ENCODE results near the gene CAPN7. TPM values are rescaled to one million over a fixed set of nuclear protein-coding genes. Genes with fewer than 3 reads are reported as not detected.

The CAPN7 gene
- total and polyA plus RNA-seq, 8 donors, result 7.1 to 23.9 (median 18.8) TPM

- FAIRE-seq (no peak), DNase-seq (no peak)
Measured at GRCh38 chr3:15174953-15175352, 31.1 kb upstream of the CAPN7 start.

DNA sequence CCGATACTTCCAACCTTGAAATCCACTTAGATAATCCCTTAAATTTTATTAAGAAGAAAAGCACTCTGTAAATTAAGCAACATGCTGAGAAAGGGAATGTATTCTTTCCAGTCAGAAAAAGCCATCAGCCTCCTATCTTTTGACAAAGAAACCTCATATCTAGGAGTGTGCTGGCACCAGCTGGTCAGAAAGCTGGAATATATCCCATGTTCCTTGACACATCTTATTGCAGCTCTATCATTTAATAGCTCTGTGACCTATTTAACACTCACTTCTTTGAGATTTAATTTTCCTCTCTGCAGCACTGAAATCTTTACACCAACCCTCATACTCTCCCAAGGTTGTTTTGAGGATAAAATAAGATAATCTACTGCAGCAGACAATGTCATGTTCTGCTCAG, 30.4 kb upstream of the CAPN7 start:
- Histone ChIP-seq H3K27me3 (no peaks in the 10 kb centered on the region), H3K4me3 (no peak overlapping the region), H3K36me3 (no peaks in the 10 kb centered on the region), H3K9me3 (no peaks in the 10 kb centered on the region), H3K27ac (no peak overlapping the region), H3K4me1 (peaks cover 0 to 16% (median 4%) of the 10 kb centered on the region in 3 donors)
- ATAC-seq (no peak), FAIRE-seq (no peak), DNase-seq (no peak)
- intact Hi-C loops (cut with DNase I), result no loop called here
- TF ChIP-seq CTCF (IDR thresholded peaks at IDR 0.05), result no peak
- 81 to 84% methylated on average over 1 of the region's 1 CpG for WGBS, 2 donors

More at GRCh38 chr3:15174953-15175352, 31.1 kb upstream of the CAPN7 start:
- Histone ChIP-seq H3K27ac (no peak overlapping the region), H3K36me3 (no peaks in the 10 kb centered on the region), H3K4me1 (peaks cover 0 to 17% (median 8%) of the 10 kb centered on the region in 3 donors), H3K9me3 (no peaks in the 10 kb centered on the region), H3K4me3 (no peak overlapping the region), H3K27me3 (no peaks in the 10 kb centered on the region)
- 54 to 59% methylated on average over 8 of the region's 8 CpGs for WGBS, 2 donors
- TF ChIP-seq CTCF (IDR thresholded peaks at IDR 0.05), result no peak
- intact Hi-C loops (cut with DNase I), result no loop called here
- no peak for ATAC-seq

DNA sequence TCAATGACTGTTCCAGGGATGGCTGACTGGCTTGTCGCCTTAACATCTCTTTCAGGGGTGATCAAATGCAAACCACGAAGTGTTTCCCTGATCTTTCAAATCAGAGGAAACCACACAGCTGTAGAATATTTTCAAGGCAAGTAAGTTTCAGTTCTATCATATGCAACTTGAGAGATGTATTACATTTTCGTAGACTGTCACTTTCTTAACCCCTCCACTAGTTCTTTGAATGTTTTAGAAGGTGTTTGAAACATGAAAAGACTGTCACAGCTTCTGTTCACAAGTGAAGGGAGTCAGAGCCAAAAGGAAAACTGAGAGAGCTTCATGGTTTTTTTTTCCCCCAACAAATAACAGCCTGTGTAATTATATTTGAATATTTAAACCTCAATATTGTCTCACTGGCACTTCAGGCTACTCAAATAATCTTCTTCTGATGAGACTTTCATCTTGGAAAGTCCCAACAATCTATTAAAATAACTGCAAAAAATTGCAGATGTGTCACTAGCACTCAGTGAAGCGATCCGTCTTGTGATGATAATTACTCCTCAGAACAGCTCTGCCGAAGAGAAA, 25.9 kb upstream of the CAPN7 start:
- no peak overlapping the region for H3K27ac ChIP-seq
- no peaks in the 10 kb centered on the region for H3K4me1 ChIP-seq
- WGBS, 2 donors, result 65 to 72% methylated on average over 6 of the region's 6 CpGs
- ATAC-seq, result no peak
- H3K4me3 ChIP-seq, result no peak overlapping the region
- no peaks in the 10 kb centered on the region for H3K27me3 ChIP-seq
- H3K9me3 ChIP-seq, result no peaks in the 10 kb centered on the region
- intact Hi-C loops (cut with DNase I), result no loop called here
- no peak for DNase-seq
- no peaks in the 10 kb centered on the region for H3K36me3 ChIP-seq
- no peak for TF ChIP-seq CTCF (IDR thresholded peaks at IDR 0.05)
- FAIRE-seq, result no peak

GRCh38 chr3:15181511-15181910, 24.5 kb upstream of the CAPN7 start:
- Histone ChIP-seq H3K27ac (no peak overlapping the region), H3K4me3 (no peak overlapping the region), H3K4me1 (no peaks in the 10 kb centered on the region), H3K27me3 (no peaks in the 10 kb centered on the region), H3K36me3 (no peaks in the 10 kb centered on the region), H3K9me3 (no peaks in the 10 kb centered on the region)
- no peak for DNase-seq
- FAIRE-seq, result no peak
- 73 to 87% methylated on average over 1 of the region's 1 CpG for WGBS, 2 donors
- ATAC-seq, result no peak
- TF ChIP-seq CTCF (IDR thresholded peaks at IDR 0.05), result no peak
- intact Hi-C loops (cut with DNase I), result no loop called here

- Histone ChIP-seq H3K36me3 (no peaks in the 10 kb centered on the region), H3K9me3 (no peaks in the 10 kb centered on the region), H3K4me3 (no peak overlapping the region), H3K4me1 (no peaks in the 10 kb centered on the region), H3K27ac (no peak overlapping the region), H3K27me3 (no peaks in the 10 kb centered on the region)
- intact Hi-C loops (cut with DNase I), result no loop called here
- TF ChIP-seq CTCF (IDR thresholded peaks at IDR 0.05), result no peak
- DNase-seq, result no peak
- 83 to 97% methylated on average over 1 of the region's 1 CpG for WGBS, 2 donors
- no peak for ATAC-seq
- no peak for FAIRE-seq
Measured at GRCh38 chr3:15181963-15182362, 24.1 kb upstream of the CAPN7 start.

Measured in pancreas (tissue), 10 donors.